GM06990 (cell line): ENCODE results near the gene PSME2.

Experiments used
- DNase-seq: peaks from one replicate; pipeline ENCODE4 v3.0.0-alpha.2; 2011; ENCODE audit not compliant: insufficient read length; ENCODE audit errors: extremely low read depth
- H3K27me3 ChIP-seq: replicated peaks from 2 replicates; pipeline ENCODE4 v1.6.0; 2011; ENCODE audit warnings: low read length; ENCODE audit not compliant: control insufficient read depth, insufficient read depth
- H3K36me3 ChIP-seq: 2 replicates; pipeline ENCODE4 v1.5.1; 2011; ENCODE audit warnings: low read length; ENCODE audit not compliant: control insufficient read depth, insufficient read depth
- H3K4me3 ChIP-seq: replicated peaks from 2 replicates; pipeline ENCODE4 v1.5.1; 2011; ENCODE audit warnings: low read depth, mild to moderate bottlenecking, control low read depth, low read length
- CTCF ChIP-seq: IDR thresholded peaks from 2 replicates; pipeline ENCODE4 v1.5.1; 2011; ENCODE audit warnings: low read length, control low read depth, mild to moderate bottlenecking, inconsistent platforms; ENCODE audit not compliant: insufficient read depth, poor library complexity, severe bottlenecking

The PSME2 gene

GRCh38 chr14:24094841-24095270, 51.6 kb downstream of the PSME2 start:
- no peak for DNase-seq
- TF ChIP-seq CTCF, result no peak
- peaks cover 22% of the 10 kb centered on the region for H3K36me3 ChIP-seq
- no peaks in the 10 kb centered on the region for H3K27me3 ChIP-seq
- peak overlapping the region; percentile 72 for H3K4me3 ChIP-seq

- peak; percentile 89 for DNase-seq
- peak within 1 kb of the TSS; percentile 72 for H3K4me3 ChIP-seq
- TF ChIP-seq CTCF, result no peak
Observed at GRCh38 chr14:24093901-24094840, 52.2 kb downstream of the PSME2 start, which contains the start of gene PCK2. Gene PCK2, plus strand, starts transcription at chr14:24094311. Its CDS starts 95 bp downstream, at chr14:24094406.

More at GRCh38 chr14:24093901-24094840, 52.2 kb downstream of the PSME2 start, which contains the start of gene PCK2:
- Histone ChIP-seq H3K27me3 (no peaks in the 10 kb centered on the region), H3K36me3 (peaks cover 16% of the 10 kb centered on the region)
